Endothelial cell of umbilical vein (primary cell): ENCODE data around the gene RCOR2. TPM values are rescaled to one million over a fixed set of nuclear protein-coding genes. Genes with fewer than 3 reads are reported as not detected.

Experiments
- BruUV-seq: library from RNA; stranded (reverse); fragments of 400-500 nt; replicated peaks from 2 replicates; lab custom pipeline; 2021; lab: Mats Ljungman, UMichigan
- CTCF ChIA-PET: fragments of 300-600, 350-600 bp; sonication (Branson Sonifier 250); formaldehyde crosslinking; loops from one replicate; lab custom pipeline; 2021; ENCODE audit warnings: antibody characterized with exemption, inconsistent platforms; lab: Charles Lee
- POLR2A ChIA-PET: fragments of 300-600, 350-600 bp; sonication (Branson Sonifier 250); formaldehyde crosslinking; loops from one replicate; lab custom pipeline; 2021; ENCODE audit warnings: antibody characterized with exemption, inconsistent platforms; lab: Charles Lee
- DNase-seq: peaks from one replicate; pipeline ENCODE4 v3.0.0-alpha.2; 2011; ENCODE audit warnings: low read depth, low spot score
- FAIRE-seq: peaks from 2 replicates; lab custom pipeline; 2011; peaks lifted over from hg19 to GRCh38; lab: Jason Lieb, UNC
- H2AFZ ChIP-seq: 2 replicates; pipeline ENCODE4 v1.6.0; 2012; ENCODE audit warnings: low read depth, low read length, control low read depth, inconsistent platforms
- H3K27ac ChIP-seq: 2 replicates; pipeline ENCODE4 v1.5.1; 2011; ENCODE audit warnings: low read depth, mild to moderate bottlenecking, control low read depth, low read length, moderate library complexity; ENCODE audit not compliant: insufficient read depth
- H3K27me3 ChIP-seq, 2 experiments: 2 replicates each; pipeline versions ENCODE4 v1.6.0 to v1.6.1; 2011; ENCODE audit warnings: low read length in 2 of 2, mixed read lengths in 1 of 2; ENCODE audit not compliant: control insufficient read depth in 2 of 2, insufficient read depth in 2 of 2
- H3K36me3 ChIP-seq, 2 experiments: 2 replicates in 1 of 2; 3 replicates in 1 of 2; pipeline ENCODE4 v1.5.1; 2011; ENCODE audit warnings: low read length in 2 of 2, mild to moderate bottlenecking in 1 of 2, moderate library complexity in 1 of 2; ENCODE audit not compliant: control insufficient read depth in 2 of 2, insufficient read depth in 2 of 2; ENCODE audit errors: extremely low read depth in 1 of 2
- H3K4me1 ChIP-seq: 3 replicates; pipeline ENCODE4 v1.5.1; 2011; ENCODE audit warnings: mild to moderate bottlenecking, low read length; ENCODE audit not compliant: control insufficient read depth, insufficient read depth; ENCODE audit errors: extremely low read depth
- H3K4me2 ChIP-seq: 2 replicates; pipeline ENCODE4 v1.6.1; 2011; ENCODE audit warnings: low read length, control low read depth, mixed read lengths; ENCODE audit not compliant: insufficient read depth
- H3K4me3 ChIP-seq, 3 experiments: fragments of 200-600 bp in 1 of 3; sonication (generic), shearing (Covaris generic) in 1 of 3; replicated peaks in 1 of 3; 2 replicates each; pipeline ENCODE4 v1.5.1; 2011 to 2016; ENCODE audit warnings: control low read depth in 3 of 3, low read length in 3 of 3, mild to moderate bottlenecking in 2 of 3, inconsistent platforms in 1 of 3, low read depth in 1 of 3, moderate library complexity in 1 of 3; ENCODE audit not compliant: insufficient read depth in 1 of 3
- H3K79me2 ChIP-seq: 2 replicates; pipeline ENCODE4 v1.6.0; 2012; ENCODE audit warnings: low read length, inconsistent platforms; ENCODE audit not compliant: control insufficient read depth, insufficient read depth
- H3K9ac ChIP-seq: replicated peaks from 2 replicates; pipeline ENCODE3; 2011; ENCODE audit warnings: low read length, control low read depth; ENCODE audit not compliant: insufficient read depth; ENCODE audit errors: extremely low read depth
- H3K9me1 ChIP-seq: replicated peaks from 3 replicates; pipeline ENCODE4 v1.6.0; 2011; ENCODE audit warnings: mild to moderate bottlenecking, low read length; ENCODE audit not compliant: control insufficient read depth, insufficient read depth; ENCODE audit errors: extremely low read depth
- H3K9me3 ChIP-seq: replicated peaks from 2 replicates; pipeline ENCODE4 v1.5.1; 2012; ENCODE audit warnings: low read length, inconsistent platforms; ENCODE audit not compliant: control insufficient read depth, insufficient read depth
- H4K20me1 ChIP-seq: replicated peaks from 2 replicates; pipeline ENCODE3; 2011; ENCODE audit warnings: mild to moderate bottlenecking, low read length; ENCODE audit not compliant: control insufficient read depth, insufficient read depth; ENCODE audit errors: extremely low read depth
- EZH2 ChIP-seq: IDR thresholded peaks from 2 replicates; pipeline ENCODE4 v1.6.1; 2012; ENCODE audit warnings: borderline replicate concordance, low read depth, mild to moderate bottlenecking, moderate library complexity, low read length, inconsistent platforms; ENCODE audit not compliant: severe bottlenecking
- FOS ChIP-seq: IDR thresholded peaks from 2 replicates; pipeline ENCODE4 v1.6.1; 2011; ENCODE audit warnings: mild to moderate bottlenecking, low read length, moderate library complexity, borderline replicate concordance; ENCODE audit not compliant: insufficient read depth
- GATA2 ChIP-seq: IDR thresholded peaks from 2 replicates; pipeline ENCODE4 v1.7.0; 2011; ENCODE audit warnings: low read depth, mild to moderate bottlenecking, moderate library complexity, mixed read lengths, low read length; ENCODE audit not compliant: insufficient read length, insufficient read depth
- JUN ChIP-seq: IDR thresholded peaks from 2 replicates; pipeline ENCODE4 v1.6.1; 2011; ENCODE audit warnings: borderline replicate concordance, low read depth; ENCODE audit not compliant: insufficient read length, insufficient read depth
- MAX ChIP-seq: IDR thresholded peaks from 2 replicates; pipeline ENCODE4 v1.6.1; 2011; ENCODE audit not compliant: insufficient read depth, insufficient read length
- MYC ChIP-seq: IDR thresholded peaks from one replicate; pipeline ENCODE4 v1.6.1; 2011; ENCODE audit warnings: mild to moderate bottlenecking, low read depth, low read length
- POLR2A ChIP-seq: IDR thresholded peaks from 2 replicates; pipeline ENCODE4 v1.6.1; 2012; ENCODE audit warnings: low read depth, mild to moderate bottlenecking, control low read depth, low read length
- POLR2AphosphoS5 ChIP-seq: IDR thresholded peaks from 2 replicates; pipeline ENCODE4 v1.6.1; 2012; ENCODE audit warnings: low read depth, mild to moderate bottlenecking, control low read depth, low read length, moderate library complexity; ENCODE audit not compliant: insufficient read depth
- dilution Hi-C: fragments of 300-500 bp; cut with MboI; formaldehyde crosslinking; loops from one replicate; pipeline ENCODE4 v1.15.0; 2019; ENCODE audit warnings: low sequenced_read_pairs; ENCODE audit not compliant: extremely low pct_ligation_motif_present
- intact Hi-C: fragments of 100-400 bp; cut with micrococcal nuclease; formaldehyde crosslinking; loops from one replicate; pipeline ENCODE4 v1.10.0; 2022
- polyA plus RNA-seq, 4 experiments: library from polyadenylated mRNA; depleted of rRNA in 3 of 4; stranded (reverse) in 3 of 4; unstranded in 1 of 4; fragments of >200 nt; gene quantifications; 2 replicates each; pipeline versions ENCODE4 v1.2.1 to v1.2.3, GENCODE V29; 2011 to 2012; ENCODE audit warnings: missing spikeins in 1 of 4
- total RNA-seq: library from RNA; stranded (reverse); gene quantifications from 2 replicates; pipeline ENCODE4 v1.2.3, GENCODE V29; 2021
- TF ChIP-seq, protein P1 (sequence below), 2 donors: IDR thresholded peaks; 1 replicate in 1 of 2; 2 replicates in 1 of 2; pipeline ENCODE4 v1.5.1; 2011; ENCODE audit warnings: low read length in 2 of 2, mild to moderate bottlenecking in 2 of 2, moderate library complexity in 2 of 2, control low read depth in 1 of 2, inconsistent platforms in 1 of 2, low read depth in 1 of 2; ENCODE audit not compliant: insufficient read depth in 1 of 2; ENCODE audit errors: extremely low read depth in 1 of 2

RCOR2 gene
- total and polyA plus RNA-seq, 2 donors (not counting 3 experiments of a cell fraction or from before 2014, with no cell fraction given) = 0.13 to 0.63 TPM

DNA sequence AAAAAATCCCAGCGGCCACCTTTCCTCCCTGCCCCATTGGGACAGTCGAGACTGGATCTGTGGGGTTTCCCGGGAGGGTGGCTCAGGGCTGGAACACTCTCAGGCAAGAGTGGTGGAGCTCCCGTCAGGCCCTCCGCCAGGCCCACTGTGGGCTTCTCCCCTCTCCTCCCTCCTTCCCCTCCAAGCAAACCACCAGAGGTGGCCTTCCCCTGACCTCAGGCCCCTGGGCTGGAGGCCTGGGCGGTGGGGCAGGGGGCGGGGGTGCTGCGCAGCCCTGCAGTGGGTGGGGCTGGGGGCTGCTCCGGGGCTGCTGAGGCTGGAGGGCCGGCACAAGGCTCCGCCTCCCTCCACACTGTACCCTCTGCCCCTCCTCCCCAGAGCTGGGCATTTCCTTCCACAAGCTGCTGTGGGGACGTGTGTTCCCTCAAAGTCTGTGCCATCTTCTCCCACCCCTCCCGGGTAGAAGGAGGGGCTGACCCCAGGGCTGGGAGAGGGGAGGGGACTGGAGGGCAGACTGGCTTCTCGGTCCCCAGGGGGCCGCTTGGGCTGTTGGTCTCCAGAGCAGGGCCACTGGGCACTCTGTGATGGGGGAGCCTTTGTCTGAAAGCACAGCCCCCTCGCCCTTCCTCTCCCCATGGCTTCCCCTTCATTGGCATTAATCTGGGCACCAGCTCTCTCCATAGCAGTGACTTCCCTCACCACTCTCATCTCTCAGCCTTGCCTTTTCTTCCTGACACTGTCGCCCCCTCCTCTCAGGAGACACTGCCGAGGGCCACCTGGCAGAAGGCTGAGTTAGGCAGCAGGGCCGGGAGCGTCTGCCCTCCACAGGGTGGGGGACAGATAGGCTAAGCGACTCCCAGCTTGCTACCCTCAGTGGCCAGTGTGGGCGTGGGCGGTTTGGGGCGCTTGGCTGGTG, 7.1 kb downstream of the RCOR2 start:
- BruUV-seq = TSS peak; percentile 22
- no peak overlapping the region for H3K9ac ChIP-seq
- no peak overlapping the region for H2AFZ ChIP-seq
- intact Hi-C loops = no loop called here
- H3K9me3 ChIP-seq = no peaks in the 10 kb centered on the region
- H3K9me1 ChIP-seq = no peaks in the 10 kb centered on the region
- FAIRE-seq = no peak
- H3K4me2 ChIP-seq = no peak overlapping the region
- no peaks in the 10 kb centered on the region for H4K20me1 ChIP-seq
- no peaks in the 10 kb centered on the region for H3K79me2 ChIP-seq
- H3K4me3 ChIP-seq = no peak overlapping the region
- ChIA-PET CTCF (interaction anchor here (0.7 kb wide), 1 partner anchor 80 kb away, joined by 3 read pairs; no protein-coding TSS in a partner anchor), POLR2A (no interaction called here)
- TF ChIP-seq MYC (no peak), MAX (no peak), POLR2AphosphoS5 (no peak), GATA2 (no peak), POLR2A (no peak), JUN (no peak), FOS (no peak), EZH2 (no peak)
- TF ChIP-seq, protein P1, sequence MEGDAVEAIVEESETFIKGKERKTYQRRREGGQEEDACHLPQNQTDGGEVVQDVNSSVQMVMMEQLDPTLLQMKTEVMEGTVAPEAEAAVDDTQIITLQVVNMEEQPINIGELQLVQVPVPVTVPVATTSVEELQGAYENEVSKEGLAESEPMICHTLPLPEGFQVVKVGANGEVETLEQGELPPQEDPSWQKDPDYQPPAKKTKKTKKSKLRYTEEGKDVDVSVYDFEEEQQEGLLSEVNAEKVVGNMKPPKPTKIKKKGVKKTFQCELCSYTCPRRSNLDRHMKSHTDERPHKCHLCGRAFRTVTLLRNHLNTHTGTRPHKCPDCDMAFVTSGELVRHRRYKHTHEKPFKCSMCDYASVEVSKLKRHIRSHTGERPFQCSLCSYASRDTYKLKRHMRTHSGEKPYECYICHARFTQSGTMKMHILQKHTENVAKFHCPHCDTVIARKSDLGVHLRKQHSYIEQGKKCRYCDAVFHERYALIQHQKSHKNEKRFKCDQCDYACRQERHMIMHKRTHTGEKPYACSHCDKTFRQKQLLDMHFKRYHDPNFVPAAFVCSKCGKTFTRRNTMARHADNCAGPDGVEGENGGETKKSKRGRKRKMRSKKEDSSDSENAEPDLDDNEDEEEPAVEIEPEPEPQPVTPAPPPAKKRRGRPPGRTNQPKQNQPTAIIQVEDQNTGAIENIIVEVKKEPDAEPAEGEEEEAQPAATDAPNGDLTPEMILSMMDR (IDR thresholded peaks at IDR 0.05; ENCODE audit: extremely low read depth in 1 of 2, insufficient read depth in 1 of 2, low read depth in 1 of 2, low read length in 2 of 2) = no peak
- no peaks in the 10 kb centered on the region for H3K27me3 ChIP-seq
- dilution Hi-C loops = no loop called here
- no peaks in the 10 kb centered on the region for H3K4me1 ChIP-seq
- no peak overlapping the region for H3K27ac ChIP-seq
- H3K36me3 ChIP-seq = peaks cover 0 to 20% of the 10 kb centered on the region in 2 experiments
- no peak for DNase-seq
